A204.1 (cell line): ENCODE data around the gene MED31.
"Not testable (repeated sequence)": the region's sequence is repeated elsewhere in the genome, so short reads cannot be mapped to it uniquely, and the experiment has no call there.

ENCODE experiments used
- FAIRE-seq: peaks from 2 replicates; lab custom pipeline; 2012; peaks lifted over from hg19 to GRCh38; lab: Jason Lieb, UNC

MED31 gene

GRCh38 chr17:6611231-6611630 lies 40.2 kb downstream of the MED31 start:
- no peak for FAIRE-seq

DNA sequence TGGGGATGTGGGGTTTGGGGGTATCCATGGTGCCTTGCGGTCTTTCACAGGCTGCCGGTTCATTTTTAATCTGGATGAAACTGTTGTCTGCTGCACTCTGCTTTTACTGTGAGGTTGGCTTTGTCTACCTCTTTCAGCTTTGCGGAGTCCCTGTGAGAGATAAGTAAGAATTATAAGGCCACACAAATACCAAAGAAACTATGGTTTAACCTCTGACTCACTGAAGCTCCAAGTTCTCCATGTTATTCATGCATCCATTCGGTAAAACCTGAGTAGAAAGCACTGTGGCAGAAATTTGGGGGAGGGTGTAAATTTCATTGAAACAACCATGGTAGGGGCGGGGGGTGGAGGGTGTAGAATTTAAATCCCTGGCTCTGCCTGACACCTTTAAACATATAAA lies 41.4 kb downstream of the MED31 start:
- FAIRE-seq: no peak

GRCh38 chr17:6608321-6608720 lies 43.1 kb downstream of the MED31 start:
- no peak for FAIRE-seq

GRCh38 chr17:6605142-6605541 lies 46.3 kb downstream of the MED31 start:
- no peak for FAIRE-seq

DNA sequence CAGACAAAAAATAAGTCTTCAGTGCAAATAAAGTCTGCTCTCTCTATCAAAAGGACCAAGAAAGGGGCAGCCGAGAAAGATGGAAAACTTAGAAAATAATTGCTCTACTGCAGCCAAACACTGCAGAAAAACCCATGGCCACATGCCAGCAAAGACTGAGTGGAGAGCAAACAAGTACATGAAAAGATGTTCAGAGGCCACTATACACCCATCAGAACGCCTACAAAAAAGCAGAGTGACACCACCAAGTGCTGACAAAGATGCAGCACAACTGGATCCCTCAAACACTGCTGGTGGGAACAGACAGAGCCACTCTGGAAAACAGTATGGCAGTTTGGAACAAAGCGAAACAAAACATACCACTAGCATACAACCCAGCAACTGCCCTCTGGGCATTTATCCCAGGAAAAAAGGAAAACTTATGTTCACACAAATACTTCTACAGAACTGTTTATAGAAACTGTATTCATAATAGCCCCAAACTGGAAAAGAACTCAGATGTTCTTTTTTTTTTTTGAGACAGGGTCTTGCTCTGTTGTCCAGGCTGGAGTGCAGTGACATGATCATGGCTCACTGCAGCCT lies 47.6 kb downstream of the MED31 start:
- FAIRE-seq: no peak

DNA sequence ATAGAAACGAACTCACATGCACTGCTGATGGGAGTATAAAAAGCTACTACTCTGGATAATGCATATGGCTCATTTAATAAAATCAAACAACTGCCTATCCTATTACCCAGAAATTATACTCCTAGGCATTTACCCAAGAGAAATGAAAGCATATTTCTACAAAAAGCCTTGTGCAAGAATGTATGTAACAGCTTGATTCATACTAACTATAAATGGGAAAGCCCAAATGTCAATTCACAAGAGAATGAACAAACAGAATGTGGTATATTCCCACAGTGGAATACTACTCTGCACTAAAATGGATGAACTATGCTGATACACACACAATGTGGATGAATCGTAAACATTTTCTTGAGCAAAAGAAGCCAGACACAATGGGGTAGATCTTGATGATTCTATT lies 49.3 kb downstream of the MED31 start:
- FAIRE-seq: no peak

DNA sequence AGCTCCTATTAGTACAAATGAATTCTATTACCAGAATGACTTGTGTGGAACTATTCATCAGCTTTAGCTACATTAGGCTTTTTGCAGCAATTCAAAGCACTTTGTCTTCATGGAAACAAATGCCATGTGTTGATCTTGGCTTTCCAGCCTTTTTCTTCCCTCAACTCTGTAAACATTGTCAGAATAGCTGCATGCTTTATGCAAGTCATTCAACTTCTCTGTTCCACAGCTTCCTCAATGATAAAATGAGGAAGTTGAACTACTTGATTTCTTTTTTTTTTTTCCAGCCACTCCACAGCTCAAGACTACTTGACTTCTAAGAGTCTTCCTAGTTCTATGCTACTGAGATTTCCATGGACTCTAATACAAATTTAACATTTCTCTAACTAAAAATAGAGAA lies 52.0 kb downstream of the MED31 start:
- no peak for FAIRE-seq

GRCh38 chr17:6597727-6598126 lies 53.7 kb downstream of the MED31 start:
- FAIRE-seq: no peak

DNA sequence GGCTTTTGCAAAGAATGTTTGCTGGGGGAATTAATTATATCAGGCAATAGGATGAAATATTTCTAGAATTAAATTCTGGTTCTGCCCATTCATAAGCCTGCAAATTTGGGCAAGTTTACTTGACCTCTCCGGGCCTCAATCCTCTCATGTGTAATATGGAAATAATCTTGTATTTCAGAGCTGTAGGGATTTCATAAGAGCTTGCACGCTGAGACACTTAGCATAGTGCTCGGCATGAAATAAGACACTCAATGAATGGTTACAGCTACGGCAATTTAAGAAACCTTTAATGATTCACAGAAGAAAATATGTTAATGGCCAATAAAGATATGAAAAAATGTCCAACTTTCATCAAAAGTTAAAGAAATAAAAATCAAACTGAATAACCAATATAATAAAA lies 54.5 kb downstream of the MED31 start:
- no peak for FAIRE-seq

GRCh38 chr17:6596511-6596910 lies 54.9 kb downstream of the MED31 start:
- no peak for FAIRE-seq

DNA sequence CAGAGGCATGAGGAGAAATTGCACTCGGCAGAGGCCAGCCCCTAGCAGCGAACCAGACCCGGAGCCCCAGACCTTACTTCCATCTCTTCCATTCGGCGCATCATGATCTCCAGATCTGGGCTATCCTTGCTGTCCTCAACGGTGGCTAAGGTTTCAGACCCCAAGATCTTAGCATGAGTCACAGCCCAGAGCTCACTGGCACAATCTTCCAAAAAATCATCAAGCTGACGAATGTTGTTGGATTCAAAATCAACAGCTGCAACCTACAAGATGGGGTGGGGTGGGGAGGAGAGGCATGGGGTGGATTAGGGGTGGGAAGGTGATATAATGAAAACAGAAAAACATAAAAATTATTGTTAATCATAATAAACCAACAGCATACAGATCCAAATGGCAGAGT lies 55.3 kb downstream of the MED31 start:
- no peak for FAIRE-seq

DNA sequence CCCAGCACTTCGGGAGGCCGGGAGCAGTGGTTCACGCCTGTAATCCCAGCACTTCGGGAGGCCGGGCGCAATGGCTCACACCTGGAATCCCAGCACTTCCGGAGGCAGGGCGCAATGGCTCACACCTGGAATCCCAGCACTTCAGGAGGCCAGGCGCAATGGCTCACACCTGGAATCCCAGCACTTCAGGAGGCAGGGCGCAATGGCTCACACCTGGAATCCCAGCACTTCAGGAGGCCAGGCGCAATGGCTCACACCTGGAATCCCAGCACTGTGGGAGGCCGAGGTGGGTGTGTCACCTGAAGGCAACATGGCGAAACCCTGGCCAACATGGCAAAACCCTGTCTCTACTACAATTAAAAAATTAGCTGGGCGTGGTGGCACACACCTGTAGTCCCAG lies 58.0 kb downstream of the MED31 start:
- not testable (repeated sequence) for FAIRE-seq
